SKM-1 (cell line): Measurements from ENCODE around the gene RNH1.

Source experiments
- DNase-seq: peaks from one replicate; lab custom pipeline; 2025; ENCODE audit not compliant: unreplicated experiment; lab: John Stamatoyannopoulos, UW

The RNH1 gene

GRCh38 chr11:459511-460220 lies 47.4 kb downstream of the RNH1 start:
- DNase-seq, result no peak

GRCh38 chr11:457111-457760 lies 49.8 kb downstream of the RNH1 start:
- DNase-seq, result no peak

GRCh38 chr11:456533-456932 lies 50.5 kb downstream of the RNH1 start:
- no peak for DNase-seq

GRCh38 chr11:455566-456147 lies 51.4 kb downstream of the RNH1 start:
- DNase-seq, result no peak

GRCh38 chr11:454801-455565 lies 52.1 kb downstream of the RNH1 start:
- DNase-seq, result no peak

- DNase-seq, result no peak
These were observed 53.0 kb downstream of the RNH1 start for GRCh38 chr11:454043-454442.

- DNase-seq, result no peak
These were observed 53.5 kb downstream of the RNH1 start for GRCh38 chr11:453564-453963.

- no peak for DNase-seq
These were observed 54.0 kb downstream of the RNH1 start for GRCh38 chr11:452916-453527.

- DNase-seq, result no peak
These were observed 54.8 kb downstream of the RNH1 start for GRCh38 chr11:452203-452744.

- no peak for DNase-seq
These were observed 55.3 kb downstream of the RNH1 start for GRCh38 chr11:451738-452137.

- no peak for DNase-seq
These were observed 56.1 kb downstream of the RNH1 start for GRCh38 chr11:450809-451451.

GRCh38 chr11:449889-450808 lies 56.9 kb downstream of the RNH1 start, which contains the start of gene PTDSS2:
TSS of gene PTDSS2 (plus strand) at chr11:450279. CDS start at chr11:450456, 177 bp downstream.
- DNase-seq, result peak; percentile 93

GRCh38 chr11:447923-448731 lies 58.9 kb downstream of the RNH1 start:
- peak; percentile 88 for DNase-seq

GRCh38 chr11:446891-447290 lies 60.2 kb downstream of the RNH1 start:
- DNase-seq, result no peak

- no peak for DNase-seq
These were observed 61.1 kb downstream of the RNH1 start for GRCh38 chr11:445765-446588.
